Stomach (tissue), 9 donors: ENCODE results near the gene ZNF276. TPM values are rescaled to one million over a fixed set of nuclear protein-coding genes. Genes with fewer than 3 reads are reported as not detected.
A peak's percentile ranks its signal among the peaks of the same experiment; 100 is the strongest.

Experiments
- DNase-seq, 2 donors: peaks; one replicate each; pipeline versions ENCODE4 v3.0.0 to v3.0.0-alpha.2; 2013 to 2019
- H3K27ac ChIP-seq, 5 donors: fragments of 200-600 bp in 4 of 5; sonication (generic) in 4 of 5; one replicate each; pipeline ENCODE4 v1.5.1; 2013 to 2019; ENCODE audit warnings: mild to moderate bottlenecking in 1 of 5, moderate library complexity in 1 of 5
- H3K27me3 ChIP-seq, 3 donors: fragments of 200-600 bp; sonication (generic); one replicate each; pipeline ENCODE4 v1.5.1; 2017 to 2019; ENCODE audit warnings: mixed run types in 1 of 3
- H3K36me3 ChIP-seq, 4 donors: fragments of 200-600 bp; sonication (generic); 1 replicate in 3 of 4; 2 replicates in 1 of 4; pipeline ENCODE4 v1.5.1; 2016 to 2019
- H3K4me1 ChIP-seq, 4 donors: fragments of 200-600 bp; sonication (generic); one replicate each; pipeline ENCODE4 v1.5.1; 2016 to 2019
- H3K4me3 ChIP-seq, 4 donors: fragments of 200-600 bp; sonication (generic) in 3 of 4; one replicate each; pipeline ENCODE4 v1.5.1; 2016 to 2019; ENCODE audit warnings: mild to moderate bottlenecking in 1 of 4
- H3K9me3 ChIP-seq, 4 donors: fragments of 200-600 bp; sonication (generic); one replicate each; pipeline ENCODE4 v1.5.1; 2016 to 2019
- CTCF ChIP-seq, 7 experiments: fragments of 450-650 bp in 4 of 7; fragments of 200-600 bp in 3 of 7; sonication (generic) in 3 of 7; IDR thresholded peaks; one replicate each; pipeline ENCODE4 v1.5.1; 2016 to 2019; ENCODE audit warnings: antibody characterized with exemption in 7 of 7, control low read depth in 2 of 7, mild to moderate bottlenecking in 1 of 7
- EP300 ChIP-seq: sonication (generic); formaldehyde crosslinking; IDR thresholded peaks from one replicate; pipeline ENCODE4 v1.6.1; 2017; ENCODE audit warnings: antibody characterized with exemption
- POLR2A ChIP-seq, 4 donors: fragments of 450-650 bp; IDR thresholded peaks; one replicate each; pipeline ENCODE4 v1.6.1; 2016; ENCODE audit warnings: antibody characterized with exemption in 4 of 4, control low read depth in 2 of 4, mild to moderate bottlenecking in 1 of 4, moderate library complexity in 1 of 4
- POLR2AphosphoS5 ChIP-seq, 3 donors: sonication (generic); formaldehyde crosslinking; IDR thresholded peaks; one replicate each; pipeline ENCODE4 v1.6.1; 2016; ENCODE audit warnings: antibody characterized with exemption in 3 of 3
- WGBS, 5 donors: extraction: QIAGEN DNeasy Blood & Tissue Kit in 3 of 5; methylation state at CpG; one replicate each; pipeline versions ENCODE4 v1.1.5 to v1.1.7; 2013 to 2018; 5-methylcytosine and 5-hydroxymethylcytosine counted together
- intact Hi-C: fragments of 100-400 bp; cut with DNase I; formaldehyde crosslinking; loops from one replicate; pipeline ENCODE4 v1.15.1; 2023; ENCODE audit warnings: low total_unique reads
- polyA plus RNA-seq, 3 donors: library from polyadenylated mRNA; stranded (reverse); fragments of 200-250 nt; gene quantifications; one replicate each; pipeline ENCODE4 v1.2.3, GENCODE V29; 2013
- total RNA-seq, 5 donors: library from RNA; depleted of rRNA; stranded (reverse); fragments of >200 nt; gene quantifications; one replicate each; pipeline versions ENCODE4 v1.1.0 to v1.2.3, GENCODE V29; 2014 to 2016
- donor health status: healthy with polysubstance abuse.
- donor health status: Bipolar disorder and iron deficiency.
- donor health status: healthy.

The ZNF276 gene
- total and polyA plus RNA-seq, 8 donors, result 11.0 to 418 (median 32.6) TPM

- Histone ChIP-seq H3K4me3 (no peak overlapping the region), H3K36me3 (peaks cover 41 to 77% (median 60%) of the 10 kb centered on the region in 4 donors), H3K27me3 (no peaks in the 10 kb centered on the region), H3K27ac (no peak overlapping the region), H3K4me1 (no peaks in the 10 kb centered on the region), H3K9me3 (no peaks in the 10 kb centered on the region)
- intact Hi-C loops, result no loop called here
- DNase-seq, result no peak
- TF ChIP-seq POLR2AphosphoS5 (IDR thresholded peaks at IDR 0.05), result no peak
- no peak for TF ChIP-seq EP300
- TF ChIP-seq CTCF (IDR thresholded peaks at IDR 0.05), result no peak
- TF ChIP-seq POLR2A (IDR thresholded peaks at IDR 0.05), result no peak
- 81 to 91% (median 85%) methylated on average over 11 of the region's 11 CpGs for WGBS, 5 donors
Observed at GRCh38 chr16:89741342-89742014, 20.1 kb downstream of the ZNF276 start.

GRCh38 chr16:89742948-89743347 is 21.6 kb downstream of the ZNF276 start:
- H3K36me3 ChIP-seq, result peaks cover 26 to 69% (median 51%) of the 10 kb centered on the region in 4 donors
- WGBS, 5 donors, result 74 to 87% (median 84%) methylated on average over 3 to 4 of the region's 4 CpGs
- DNase-seq, result no peak
- intact Hi-C loops, result no loop called here
- no peaks in the 10 kb centered on the region for H3K27me3 ChIP-seq
- H3K4me3 ChIP-seq, result no peak overlapping the region
- no peaks in the 10 kb centered on the region for H3K9me3 ChIP-seq
- no peaks in the 10 kb centered on the region for H3K4me1 ChIP-seq
- TF ChIP-seq CTCF (IDR thresholded peaks at IDR 0.05) (no peak), EP300 (no peak), POLR2AphosphoS5 (IDR thresholded peaks at IDR 0.05) (no peak), POLR2A (IDR thresholded peaks at IDR 0.05) (no peak)
- H3K27ac ChIP-seq, result no peak overlapping the region

- whole genome bisulfite sequencing, 5 donors, result 89 to 95% (median 93%) methylated on average over 12 to 16 of the region's 16 CpGs
- Histone ChIP-seq H3K36me3 (peaks cover 7 to 54% (median 38%) of the 10 kb centered on the region in 4 donors), H3K27ac (no peak overlapping the region), H3K4me1 (peaks cover 0 to 6% (median 4%) of the 10 kb centered on the region in 4 donors), H3K4me3 (no peak overlapping the region), H3K27me3 (no peaks in the 10 kb centered on the region), H3K9me3 (no peaks in the 10 kb centered on the region)
- DNase-seq, result peak in 1 of 2 donors; percentile 42
- intact Hi-C loops, result no loop called here
- TF ChIP-seq CTCF (IDR thresholded peaks at IDR 0.05) (no peak), POLR2A (IDR thresholded peaks at IDR 0.05) (no peak), EP300 (no peak)
Observed at GRCh38 chr16:89744813-89745212, 23.5 kb downstream of the ZNF276 start.

GRCh38 chr16:89746043-89746442 is 24.7 kb downstream of the ZNF276 start:
- no peak for DNase-seq
- peaks cover 0 to 42% (median 26%) of the 10 kb centered on the region in 4 donors for H3K36me3 ChIP-seq
- H3K9me3 ChIP-seq, result no peaks in the 10 kb centered on the region
- no peaks in the 10 kb centered on the region for H3K27me3 ChIP-seq
- 89 to 96% (median 94%) methylated on average over 13 to 15 of the region's 15 CpGs for WGBS, 5 donors
- peaks cover 0 to 10% (median 6%) of the 10 kb centered on the region in 4 donors for H3K4me1 ChIP-seq
- intact Hi-C loops, result no loop called here
- H3K4me3 ChIP-seq, result no peak overlapping the region
- no peak overlapping the region for H3K27ac ChIP-seq
- no peak for TF ChIP-seq EP300
- no peak for TF ChIP-seq POLR2A (IDR thresholded peaks at IDR 0.05)
- no peak for TF ChIP-seq CTCF (IDR thresholded peaks at IDR 0.05)
- no peak for TF ChIP-seq POLR2AphosphoS5 (IDR thresholded peaks at IDR 0.05)
